Stimulated activated naive CD8-positive, alpha-beta T cell treated with anti-CD3 and anti-CD28 coated beads, Interleukin-15, amount 100 ng/mL, for 72 hours (primary cell): ENCODE results near the gene PCP4.
A peak's percentile ranks its signal among the peaks of the same experiment; 100 is the strongest.

ENCODE experiments used
- ATAC-seq: fragments of 150-1000 bp; cut with Tn5 transposase; 2 replicates; pipeline ENCODE4 v1.10.0; 2021; ENCODE audit warnings: mild to moderate bottlenecking, moderate library complexity
- DNase-seq, 2 donors: peaks; one replicate each; pipeline ENCODE4 v3.0.0; 2021 to 2022
- H3K27ac Mint-ChIP-seq, 2 donors: one replicate each; pipeline ENCODE4 v1.8.0; 2022; ENCODE audit warnings: mild to moderate bottlenecking in 2 of 2, mixed read lengths in 2 of 2, moderate library complexity in 2 of 2
- H3K27me3 Mint-ChIP-seq: one replicate; pipeline ENCODE4 v1.8.0; 2022; ENCODE audit warnings: mixed read lengths
- H3K4me1 Mint-ChIP-seq: one replicate; pipeline ENCODE4 v1.8.0; 2022; ENCODE audit warnings: mild to moderate bottlenecking, mixed read lengths
- H3K4me3 Mint-ChIP-seq, 2 donors: one replicate each; pipeline ENCODE4 v1.8.0; 2022; ENCODE audit warnings: mild to moderate bottlenecking in 2 of 2, mixed read lengths in 2 of 2, moderate library complexity in 1 of 2
- H3K9me3 Mint-ChIP-seq, 2 donors: one replicate each; pipeline ENCODE4 v1.8.0; 2022; ENCODE audit warnings: mixed read lengths in 2 of 2

Gene PCP4

DNA sequence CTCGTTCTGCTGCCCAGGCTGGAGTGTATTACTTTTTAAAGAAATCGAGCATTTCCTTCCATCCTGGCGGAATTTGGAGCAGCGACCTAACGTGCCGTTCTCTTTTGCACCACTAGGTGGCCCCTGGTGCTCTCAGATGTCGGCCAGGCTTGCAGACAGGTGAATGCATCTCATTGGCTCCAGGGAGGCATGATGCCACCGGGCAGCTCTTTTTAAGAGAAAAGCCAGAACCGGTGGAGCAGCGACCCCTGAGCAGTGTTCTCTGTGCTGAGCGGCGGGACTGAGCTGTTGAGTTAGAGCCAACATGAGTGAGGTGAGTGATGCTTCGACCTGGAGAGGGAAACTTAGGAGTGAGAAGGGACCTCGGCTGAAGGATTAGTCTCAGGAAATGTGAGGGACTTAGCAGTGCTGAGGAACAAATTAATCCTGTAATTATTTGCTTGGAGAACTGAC, at the start of gene PCP4:
TSS of gene PCP4 (plus strand) at position 241 of the 453 bp plus-strand sequence. CDS start at position 305, 64 bp downstream.
- H3K27ac Mint-ChIP-seq, result peak within 1 kb of the TSS in 1 of 2 donors; percentile 74
- peak; percentile 37 for ATAC-seq
- H3K27me3 Mint-ChIP-seq, result peaks cover 28% of the 10 kb centered on the region
- peak; percentile 32 to 42 for DNase-seq
- H3K4me1 Mint-ChIP-seq, result peaks cover 5% of the 10 kb centered on the region
- H3K4me3 Mint-ChIP-seq, result no peak within 1 kb of the TSS
- H3K9me3 Mint-ChIP-seq, result no peaks in the 10 kb centered on the region

- ATAC-seq (no peak), DNase-seq (no peak)
- Mint-ChIP-seq H3K4me1 (no peaks in the 10 kb centered on the region), H3K27me3 (no peaks in the 10 kb centered on the region), H3K4me3 (no peak overlapping the region), H3K9me3 (no peaks in the 10 kb centered on the region), H3K27ac (no peak overlapping the region)
These were observed 48.7 kb upstream of the PCP4 start for GRCh38 chr21:39818557-39818956.

- Mint-ChIP-seq H3K27me3 (no peaks in the 10 kb centered on the region), H3K9me3 (peaks cover 5% of the 10 kb centered on the region in 2 donors), H3K4me1 (no peaks in the 10 kb centered on the region), H3K27ac (no peak overlapping the region), H3K4me3 (no peak overlapping the region)
- ATAC-seq, result no peak
- DNase-seq, result no peak
These were observed 45.2 kb upstream of the PCP4 start for GRCh38 chr21:39822042-39822441.

GRCh38 chr21:39825250-39825649, 42.0 kb upstream of the PCP4 start:
- DNase-seq, result no peak
- no peak overlapping the region for H3K27ac Mint-ChIP-seq
- no peak overlapping the region for H3K4me3 Mint-ChIP-seq
- H3K9me3 Mint-ChIP-seq, result peaks cover 5% of the 10 kb centered on the region in 2 donors
- ATAC-seq, result no peak
- H3K4me1 Mint-ChIP-seq, result no peaks in the 10 kb centered on the region
- H3K27me3 Mint-ChIP-seq, result no peaks in the 10 kb centered on the region

- Mint-ChIP-seq H3K4me3 (no peak overlapping the region), H3K9me3 (no peaks in the 10 kb centered on the region), H3K27me3 (no peaks in the 10 kb centered on the region), H3K27ac (no peak overlapping the region), H3K4me1 (no peaks in the 10 kb centered on the region)
- DNase-seq, result no peak
- no peak for ATAC-seq
These were observed 32.7 kb upstream of the PCP4 start for GRCh38 chr21:39834543-39834942.

DNA sequence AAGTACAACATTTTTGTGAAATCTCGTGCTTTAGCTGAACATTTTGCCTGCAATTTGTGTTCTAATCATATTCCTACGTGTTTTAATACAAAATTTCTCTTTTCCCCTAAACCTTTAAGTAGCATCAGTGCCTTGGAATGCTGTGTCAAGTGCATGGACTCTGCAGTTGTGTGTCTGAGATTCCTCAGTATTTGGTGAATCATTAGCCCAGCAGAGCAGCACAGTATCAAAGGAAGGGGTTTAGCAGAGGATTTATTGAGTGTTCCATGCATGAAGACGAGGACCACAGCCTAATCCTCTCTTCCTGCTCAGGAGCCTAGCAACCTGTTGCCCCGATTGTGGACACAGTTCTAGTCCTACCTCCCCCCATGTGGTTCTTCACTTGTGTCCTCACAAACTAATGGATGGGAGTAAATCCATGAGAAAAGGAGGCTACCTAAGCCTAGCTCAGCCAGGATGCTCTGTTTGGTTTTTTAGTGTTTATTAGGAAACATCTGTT, 29.3 kb upstream of the PCP4 start:
- no peaks in the 10 kb centered on the region for H3K9me3 Mint-ChIP-seq
- no peak for DNase-seq
- H3K4me3 Mint-ChIP-seq, result no peak overlapping the region
- no peaks in the 10 kb centered on the region for H3K27me3 Mint-ChIP-seq
- H3K27ac Mint-ChIP-seq, result no peak overlapping the region
- ATAC-seq, result no peak
- no peaks in the 10 kb centered on the region for H3K4me1 Mint-ChIP-seq

- no peaks in the 10 kb centered on the region for H3K4me1 Mint-ChIP-seq
- peaks cover 8% of the 10 kb centered on the region for H3K27me3 Mint-ChIP-seq
- no peak for DNase-seq
- no peak overlapping the region for H3K4me3 Mint-ChIP-seq
- H3K9me3 Mint-ChIP-seq, result no peaks in the 10 kb centered on the region
- no peak for ATAC-seq
- H3K27ac Mint-ChIP-seq, result no peak overlapping the region
These were observed 26.7 kb upstream of the PCP4 start for GRCh38 chr21:39840373-39841097.

DNA sequence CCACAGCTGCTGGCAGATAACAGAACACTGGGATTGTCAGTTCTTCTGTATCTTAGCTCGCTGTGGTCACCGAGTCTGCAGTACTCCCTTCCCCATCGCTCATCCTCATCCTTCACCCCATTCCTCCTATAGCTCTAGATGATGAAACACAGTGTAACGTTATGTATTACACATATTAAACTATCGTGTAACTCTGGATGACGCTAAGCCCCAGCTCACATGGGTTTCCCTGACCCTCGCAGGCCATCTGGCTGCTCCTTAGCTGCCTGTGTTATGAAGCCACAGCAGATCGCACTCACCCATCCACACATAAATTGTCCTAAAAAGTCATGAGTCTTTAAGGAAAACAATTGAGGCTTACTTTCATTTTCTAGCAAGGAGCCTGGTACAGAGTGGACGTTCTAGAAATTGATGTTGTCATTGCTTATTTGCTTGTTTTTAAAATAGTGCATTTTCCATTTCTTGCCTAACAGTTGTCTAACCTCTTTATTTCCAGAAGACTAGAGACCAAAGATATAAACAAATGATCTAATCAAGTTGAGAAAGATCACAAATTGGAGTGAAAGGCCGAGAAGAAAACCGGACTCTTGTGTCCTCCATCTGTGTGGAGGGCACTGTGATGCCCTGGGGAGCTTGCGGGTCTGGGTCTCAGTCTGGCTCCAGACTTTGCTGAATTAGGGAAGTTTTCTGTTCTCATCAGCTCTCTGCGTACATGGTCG, 24.3 kb upstream of the PCP4 start:
- H3K9me3 Mint-ChIP-seq, result no peaks in the 10 kb centered on the region
- H3K4me3 Mint-ChIP-seq, result no peak overlapping the region
- H3K27ac Mint-ChIP-seq, result peak overlapping the region in 1 of 2 donors; percentile 9
- no peak for ATAC-seq
- DNase-seq, result no peak
- H3K4me1 Mint-ChIP-seq, result no peaks in the 10 kb centered on the region
- peaks cover 8% of the 10 kb centered on the region for H3K27me3 Mint-ChIP-seq

DNA sequence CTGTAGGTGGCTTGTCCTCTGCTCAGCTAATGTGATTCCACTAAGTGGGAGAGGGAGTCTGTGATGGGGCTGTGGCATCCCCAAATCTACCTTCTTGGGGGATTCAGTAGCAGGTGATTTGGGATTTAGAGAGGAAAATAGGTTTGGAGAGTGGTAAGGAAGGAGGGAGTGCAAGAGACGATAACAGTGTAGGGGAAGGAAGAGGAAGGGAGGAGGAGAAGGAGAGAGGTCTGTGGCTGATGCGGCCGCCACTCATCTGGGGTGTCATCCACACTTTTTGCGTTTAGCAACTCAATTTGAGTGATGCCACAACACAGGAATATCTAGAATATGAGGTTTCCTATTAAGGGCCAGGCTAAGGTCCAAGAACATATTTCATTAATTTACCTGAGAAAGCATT, 23.8 kb upstream of the PCP4 start:
- H3K27ac Mint-ChIP-seq, result no peak overlapping the region
- peaks cover 8% of the 10 kb centered on the region for H3K27me3 Mint-ChIP-seq
- no peak for ATAC-seq

GRCh38 chr21:39843916-39844315, 23.3 kb upstream of the PCP4 start:
- Mint-ChIP-seq H3K9me3 (no peaks in the 10 kb centered on the region), H3K27ac (no peak overlapping the region), H3K4me3 (no peak overlapping the region), H3K4me1 (no peaks in the 10 kb centered on the region), H3K27me3 (peaks cover 8% of the 10 kb centered on the region)
- no peak for ATAC-seq
- DNase-seq, result no peak

More for the DNA sequence above, 23.8 kb upstream of the PCP4 start:
- Mint-ChIP-seq H3K4me3 (no peak overlapping the region), H3K4me1 (no peaks in the 10 kb centered on the region), H3K9me3 (no peaks in the 10 kb centered on the region)
- no peak for DNase-seq

- ATAC-seq (no peak), DNase-seq (no peak)
- peaks cover 8% of the 10 kb centered on the region for H3K27me3 Mint-ChIP-seq
- no peak overlapping the region for H3K4me3 Mint-ChIP-seq
- H3K9me3 Mint-ChIP-seq, result no peaks in the 10 kb centered on the region
- no peak overlapping the region for H3K27ac Mint-ChIP-seq
- H3K4me1 Mint-ChIP-seq, result no peaks in the 10 kb centered on the region
These were observed 21.6 kb upstream of the PCP4 start for GRCh38 chr21:39845571-39846130.

- no peaks in the 10 kb centered on the region for H3K9me3 Mint-ChIP-seq
- no peak for DNase-seq
- no peak overlapping the region for H3K27ac Mint-ChIP-seq
- no peak for ATAC-seq
- H3K4me3 Mint-ChIP-seq, result no peak overlapping the region
- peaks cover 8% of the 10 kb centered on the region for H3K27me3 Mint-ChIP-seq
- H3K4me1 Mint-ChIP-seq, result no peaks in the 10 kb centered on the region
These were observed 19.4 kb upstream of the PCP4 start for GRCh38 chr21:39847877-39848276.

GRCh38 chr21:39849014-39849655, 18.1 kb upstream of the PCP4 start:
- Mint-ChIP-seq H3K9me3 (peaks cover 4 to 10% of the 10 kb centered on the region in 2 donors), H3K4me3 (no peak overlapping the region), H3K27ac (no peak overlapping the region), H3K27me3 (no peaks in the 10 kb centered on the region), H3K4me1 (no peaks in the 10 kb centered on the region)
- ATAC-seq, result no peak
- DNase-seq, result no peak

DNA sequence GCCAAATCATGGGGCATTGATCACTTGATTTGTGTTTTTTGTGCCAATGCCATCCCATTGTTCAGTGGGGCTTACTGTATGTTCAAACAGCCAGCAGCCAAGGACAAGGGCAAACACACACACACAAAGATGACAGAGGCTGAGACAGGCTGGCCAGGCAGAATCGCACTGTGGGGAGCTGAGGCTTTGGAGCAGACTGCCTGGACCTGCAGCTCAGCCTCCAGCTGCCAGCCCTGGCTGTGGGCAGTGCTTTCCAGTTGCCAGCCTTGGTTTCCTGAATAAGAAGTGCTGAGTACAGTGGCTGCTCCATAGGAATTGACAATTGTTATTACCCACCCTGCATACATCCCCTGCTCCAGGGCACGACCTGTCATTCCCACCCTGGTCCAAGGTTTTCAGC, 16.9 kb upstream of the PCP4 start:
- H3K27ac Mint-ChIP-seq, result no peak overlapping the region
- ATAC-seq, result no peak
- DNase-seq, result no peak
- H3K4me3 Mint-ChIP-seq, result no peak overlapping the region
- H3K4me1 Mint-ChIP-seq, result no peaks in the 10 kb centered on the region
- peaks cover 4 to 12% of the 10 kb centered on the region in 2 donors for H3K9me3 Mint-ChIP-seq
- H3K27me3 Mint-ChIP-seq, result no peaks in the 10 kb centered on the region

DNA sequence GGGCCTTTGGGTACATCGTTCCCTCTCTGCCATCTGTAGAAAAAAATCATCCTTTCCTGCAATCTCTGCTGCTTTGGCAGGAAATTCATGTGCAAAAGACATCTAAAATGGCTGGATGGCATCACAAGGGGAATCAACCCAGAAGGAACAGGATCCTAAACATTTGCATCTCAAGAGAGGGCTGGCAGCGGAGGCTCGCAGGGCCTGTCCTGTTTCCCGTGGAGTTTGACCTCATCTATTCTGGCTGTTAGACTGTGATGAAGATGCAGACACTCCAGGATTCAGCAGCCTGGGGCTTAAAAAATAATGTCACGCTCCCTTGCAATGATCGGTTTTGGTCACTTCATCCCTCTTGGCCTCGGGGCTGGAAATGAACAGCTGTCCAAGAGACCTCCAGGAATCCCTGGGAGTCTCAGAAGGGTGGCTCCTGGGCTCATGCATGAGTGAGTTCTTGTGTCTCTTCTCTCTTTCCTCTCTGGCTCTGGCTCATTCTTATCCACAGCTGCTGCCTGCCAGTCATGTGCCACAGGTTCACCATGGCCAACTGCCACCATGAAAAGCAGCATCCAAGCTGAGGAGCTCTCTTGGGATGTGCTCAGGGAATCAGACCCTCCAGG, 16.1 kb upstream of the PCP4 start:
- ATAC-seq, result no peak
- DNase-seq, result no peak
- Mint-ChIP-seq H3K9me3 (peaks cover 4 to 12% of the 10 kb centered on the region in 2 donors), H3K27me3 (no peaks in the 10 kb centered on the region), H3K27ac (peak overlapping the region in 1 of 2 donors; percentile 72), H3K4me3 (no peak overlapping the region), H3K4me1 (no peaks in the 10 kb centered on the region)
